Tibial artery (tissue), 4 donors: ENCODE data around the gene KCP.

Experiments used
- DNase-seq, 2 donors: peaks; one replicate each; pipeline ENCODE4 v3.0.0-alpha.2; 2019
- H3K27ac ChIP-seq, 2 donors: fragments of 200-600 bp; sonication (generic) in 1 of 2; 1 replicate in 1 of 2; 2 replicates in 1 of 2; pipeline ENCODE4 v1.5.1; 2018 to 2019; ENCODE audit warnings: mild to moderate bottlenecking in 1 of 2
- H3K27me3 ChIP-seq, 2 donors: fragments of 200-600 bp; sonication (generic) in 1 of 2; one replicate each; pipeline versions ENCODE4 v1.5.1 to v1.6.0; 2016 to 2019
- H3K36me3 ChIP-seq, 3 donors: fragments of 200-600 bp; sonication (generic) in 2 of 3; one replicate each; pipeline ENCODE4 v1.5.1; 2016 to 2019; ENCODE audit warnings: mild to moderate bottlenecking in 2 of 3
- H3K4me1 ChIP-seq, 4 donors: fragments of 200-600 bp; sonication (generic) in 2 of 4; 1 replicate in 3 of 4; 2 replicates in 1 of 4; pipeline ENCODE4 v1.5.1; 2016 to 2019
- H3K4me3 ChIP-seq, 2 donors: fragments of 200-600 bp; sonication (generic) in 1 of 2; 1 replicate in 1 of 2; 2 replicates in 1 of 2; pipeline ENCODE4 v1.5.1; 2018 to 2019; ENCODE audit warnings: mild to moderate bottlenecking in 2 of 2
- H3K9me3 ChIP-seq, 3 donors: fragments of 200-600 bp; sonication (generic) in 1 of 3; one replicate each; pipeline ENCODE4 v1.5.1; 2016 to 2019
- CTCF ChIP-seq, 2 experiments: fragments of 200-600 bp in 1 of 2; fragments of 450-650 bp in 1 of 2; IDR thresholded peaks; one replicate each; pipeline ENCODE4 v1.5.1; 2017 to 2019; ENCODE audit warnings: antibody characterized with exemption in 2 of 2, mild to moderate bottlenecking in 1 of 2, moderate library complexity in 1 of 2
- intact Hi-C: fragments of 100-400 bp; cut with DNase I; formaldehyde crosslinking; loops from one replicate; pipeline ENCODE4 v1.15.0; 2023; ENCODE audit warnings: low total_unique reads

The KCP gene

GRCh38 chr7:128831178-128831993, 79.1 kb downstream of the KCP start:
- H3K4me3 ChIP-seq: peak overlapping the region; percentile 58 to 78
- peak; percentile 51 to 91 for DNase-seq
- H3K9me3 ChIP-seq: no peaks in the 10 kb centered on the region
- no peaks in the 10 kb centered on the region for H3K27me3 ChIP-seq
- intact Hi-C loops: no loop called here
- TF ChIP-seq CTCF (IDR thresholded peaks at IDR 0.05): no peak
- no peaks in the 10 kb centered on the region for H3K36me3 ChIP-seq
- peaks cover 0 to 84% (median 60%) of the 10 kb centered on the region in 4 donors for H3K4me1 ChIP-seq
- peak overlapping the region; percentile 90 to 95 for H3K27ac ChIP-seq

- H3K27me3 ChIP-seq: no peaks in the 10 kb centered on the region
- peaks cover 0 to 75% (median 54%) of the 10 kb centered on the region in 4 donors for H3K4me1 ChIP-seq
- peak within 1 kb of the TSS; percentile 90 to 95 for H3K27ac ChIP-seq
- TF ChIP-seq CTCF (IDR thresholded peaks at IDR 0.05): no peak
- H3K4me3 ChIP-seq: peak within 1 kb of the TSS; percentile 58 to 78
- intact Hi-C loops: no loop called here
- DNase-seq: peak; percentile 65 to 80
- no peaks in the 10 kb centered on the region for H3K9me3 ChIP-seq
- H3K36me3 ChIP-seq: no peaks in the 10 kb centered on the region
These were observed 80.0 kb downstream of the KCP start, which contains the start of gene FLNC for GRCh38 chr7:128830231-128831177. Gene FLNC, plus strand, starts transcription at chr7:128830406. Its CDS starts 232 bp downstream, at chr7:128830638.

GRCh38 chr7:128829391-128830166, 80.9 kb downstream of the KCP start:
- no peak for TF ChIP-seq CTCF (IDR thresholded peaks at IDR 0.05)
- H3K4me3 ChIP-seq: peak overlapping the region; percentile 58 to 78
- DNase-seq: peak in 1 of 2 donors; percentile 70
- no peaks in the 10 kb centered on the region for H3K27me3 ChIP-seq
- H3K27ac ChIP-seq: peak overlapping the region; percentile 90 to 95
- H3K36me3 ChIP-seq: no peaks in the 10 kb centered on the region
- H3K9me3 ChIP-seq: no peaks in the 10 kb centered on the region
- H3K4me1 ChIP-seq: peaks cover 0 to 69% (median 53%) of the 10 kb centered on the region in 4 donors
- intact Hi-C loops: loop anchor here (5.0 kb wide), 1 partner anchor 37 kb away; the partner anchor contains the start of gene CCDC136

GRCh38 chr7:128827971-128828711, 82.4 kb downstream of the KCP start:
- Histone ChIP-seq H3K4me3 (no peak overlapping the region), H3K4me1 (peaks cover 0 to 58% (median 46%) of the 10 kb centered on the region in 4 donors), H3K27ac (peak overlapping the region; percentile 73 to 83), H3K27me3 (no peaks in the 10 kb centered on the region), H3K36me3 (no peaks in the 10 kb centered on the region), H3K9me3 (no peaks in the 10 kb centered on the region)
- DNase-seq: peak in 1 of 2 donors; percentile 76
- intact Hi-C loops: loop anchor here (5.0 kb wide), 1 partner anchor 36 kb away; the partner anchor contains the start of gene CCDC136
- no peak for TF ChIP-seq CTCF (IDR thresholded peaks at IDR 0.05)
